A549 (cell line): Measurements from ENCODE around the gene TRDN. TPM values are rescaled to one million over a fixed set of nuclear protein-coding genes. Genes with fewer than 3 reads are reported as not detected.
"Not testable (repeated sequence)": the region's sequence is repeated elsewhere in the genome, so short reads cannot be mapped to it uniquely, and the experiment has no call there.

Experiments used
- ATAC-seq, 2 experiments: fragments of 200-7000 bp in 1 of 2; fragments of >200 bp in 1 of 2; cut with Nextera tagmentation in 1 of 2; cut with Tn5 transposase in 1 of 2; 3 replicates each; pipeline versions ENCODE4 v1.8.0 to v1.9.1; 2018 to 2020; ENCODE audit warnings: mild to moderate bottlenecking in 1 of 2, moderate library complexity in 1 of 2
- CTCF ChIA-PET: fragments of 300-600 bp; sonication (Branson Sonifier 250); formaldehyde crosslinking; extraction: SDS; loops from one replicate; lab custom pipeline; 2021; ENCODE audit warnings: antibody characterized with exemption, inconsistent platforms; lab: Yijun Ruan, JAX
- POLR2A ChIA-PET: fragments of 350-600 bp; formaldehyde crosslinking; extraction: SDS; loops from one replicate; lab custom pipeline; 2021; ENCODE audit warnings: antibody characterized with exemption, inconsistent platforms; lab: Yijun Ruan, JAX
- DNase-seq, 2 experiments: peaks; one replicate each; pipeline versions ENCODE4 v3.0.0 to v3.0.0-alpha.2; 2011 to 2016; ENCODE audit warnings: low read depth in 1 of 2, low spot score in 1 of 2
- FAIRE-seq: peaks from 2 replicates; lab custom pipeline; 2011; peaks lifted over from hg19 to GRCh38; lab: Jason Lieb, UNC
- H3K27ac ChIP-seq, 2 experiments: fragments of >200 bp; sonication (Bioruptor Twin); formaldehyde crosslinking; 3 replicates each; pipeline ENCODE4 v1.5.1; 2016 to 2017
- H3K4me1 ChIP-seq: fragments of >200 bp; sonication (Bioruptor Twin); formaldehyde crosslinking; 3 replicates; pipeline ENCODE4 v1.6.1; 2016
- H3K4me2 ChIP-seq: fragments of >200 bp; sonication (Bioruptor Twin); formaldehyde crosslinking; 3 replicates; pipeline ENCODE4 v1.6.1; 2016
- H3K4me3 ChIP-seq: fragments of >200 bp; sonication (Bioruptor Twin); formaldehyde crosslinking; 3 replicates; pipeline ENCODE4 v1.5.1; 2016
- H3K9me3 ChIP-seq: fragments of >200 bp; sonication (Bioruptor Twin); formaldehyde crosslinking; 3 replicates; pipeline ENCODE4 v1.6.1; 2016
- CHD4 ChIP-seq: fragments of 200-600 bp; sonication (generic); IDR thresholded peaks from 2 replicates; pipeline ENCODE4 v1.6.1; 2016; ENCODE audit warnings: antibody characterized with exemption, mild to moderate bottlenecking, borderline replicate concordance
- EHF ChIP-seq: fragments of 250-450 bp; sonication (Bioruptor Pico); IDR thresholded peaks from 2 replicates; pipeline ENCODE4 v1.5.0; 2020; ENCODE audit warnings: mild to moderate bottlenecking
- GATA3 ChIP-seq: IDR thresholded peaks from 2 replicates; pipeline ENCODE4 v1.6.1; 2012; ENCODE audit warnings: borderline replicate concordance
- HEYL ChIP-seq: fragments of 250-450 bp; sonication (Bioruptor Pico); IDR thresholded peaks from 2 replicates; pipeline ENCODE4 v1.8.0; 2021; ENCODE audit warnings: mild to moderate bottlenecking, moderate library complexity
- HOXB13 ChIP-seq: fragments of 250-450 bp; sonication (Bioruptor Pico); IDR thresholded peaks from 2 replicates; pipeline ENCODE4 v1.5.0; 2020; ENCODE audit warnings: low read depth, mild to moderate bottlenecking, moderate library complexity
- MAFK ChIP-seq: fragments of 450-650 bp; IDR thresholded peaks from 2 replicates; pipeline ENCODE4 v1.6.1; 2014; ENCODE audit not compliant: partially characterized antibody
- MYC ChIP-seq: IDR thresholded peaks from 2 replicates; pipeline ENCODE4 v1.6.1; 2012; ENCODE audit warnings: mild to moderate bottlenecking, inconsistent platforms, low read length, improper control_type of control experiment, borderline replicate concordance
- NFE2L2 ChIP-seq: fragments of 150-350 bp; conservative IDR thresholded peaks from 2 replicates; pipeline ENCODE4 v1.6.1; 2014; ENCODE audit warnings: low read length
- PHF8 ChIP-seq: fragments of 200-600 bp; sonication (generic); IDR thresholded peaks from 2 replicates; pipeline ENCODE4 v1.6.1; 2016; ENCODE audit warnings: low read depth, mild to moderate bottlenecking, antibody characterized with exemption, moderate library complexity, borderline replicate concordance
- POLR2A ChIP-seq: IDR thresholded peaks from 2 replicates; pipeline ENCODE4 v1.6.1; 2012; ENCODE audit warnings: mild to moderate bottlenecking, low read length
- RNF2 ChIP-seq: fragments of 200-600 bp; sonication (generic); IDR thresholded peaks from 2 replicates; pipeline ENCODE4 v1.6.1; 2016; ENCODE audit warnings: low read depth, mild to moderate bottlenecking, antibody characterized with exemption, moderate library complexity, borderline replicate concordance
- TP53 ChIP-seq: fragments of 250-450 bp; sonication (Bioruptor Pico); IDR thresholded peaks from 2 replicates; pipeline ENCODE4 v1.5.0; 2021; ENCODE audit warnings: mild to moderate bottlenecking, moderate library complexity
- WGBS: methylation state at CpG from one replicate; pipeline ENCODE4 v1.1.6; 2017; ENCODE audit errors: missing lambda C conversion rate; 5-methylcytosine and 5-hydroxymethylcytosine counted together
- polyA plus RNA-seq, 4 experiments: library from polyadenylated mRNA; depleted of rRNA in 3 of 4; stranded (reverse); fragments of >200 nt; fragmentation: RNase III in 1 of 4; extraction: RNeasy Plus Mini Kit Qiagen cat#74134 plus additional on column Dnase treatment in 1 of 4; gene quantifications; 2 replicates in 3 of 4; 3 replicates in 1 of 4; pipeline ENCODE4 v1.2.3, GENCODE V29; 2011 to 2017
- TF ChIP-seq, protein P1 (sequence below): fragments of >200 bp; sonication (Bioruptor Twin); formaldehyde crosslinking; IDR thresholded peaks from 2 replicates; pipeline ENCODE4 v1.6.1; 2016
- TF ChIP-seq, protein P2 (sequence below): fragments of 250-450 bp; sonication (Bioruptor Pico); IDR thresholded peaks from 2 replicates; pipeline ENCODE4 v1.5.0; 2020; ENCODE audit warnings: low read depth, mild to moderate bottlenecking, moderate library complexity
- TF ChIP-seq, protein P3 (sequence below): IDR thresholded peaks from 2 replicates; pipeline ENCODE4 v1.6.1; 2012; ENCODE audit warnings: low read depth, borderline replicate concordance
- TF ChIP-seq, protein P4 (sequence below): fragments of >200 bp; sonication (Bioruptor Twin); formaldehyde crosslinking; IDR thresholded peaks from 3 replicates; pipeline ENCODE4 v1.6.1; 2016

TRDN gene
- polyA plus RNA-seq, 2 of the 4 experiments (the other 2 are of a cell fraction): not detected

DNA sequence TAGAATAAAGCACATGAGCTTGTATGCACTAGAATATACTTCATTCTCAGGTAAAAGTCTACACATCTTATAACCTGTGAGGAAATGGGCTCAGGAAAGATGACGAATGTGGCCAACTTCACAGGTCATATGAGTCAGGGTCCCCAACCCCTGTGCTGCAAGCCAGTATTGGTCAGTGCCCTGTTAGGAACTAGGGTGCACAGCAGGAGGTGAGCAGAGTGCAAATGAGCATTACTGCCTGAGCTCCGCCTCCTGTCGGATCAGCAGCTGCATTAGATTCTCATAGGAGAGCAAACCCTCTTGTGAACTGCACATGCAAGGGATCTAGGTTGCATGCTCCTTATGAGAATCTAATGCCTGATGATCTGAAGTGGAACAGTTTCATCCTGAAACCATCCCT, 182.3 kb downstream of the TRDN start (continued):
- no peak for TF ChIP-seq RNF2
- no peak for TF ChIP-seq NFE2L2
- no peak for TF ChIP-seq POLR2A
- TF ChIP-seq CHD4: no peak

DNA sequence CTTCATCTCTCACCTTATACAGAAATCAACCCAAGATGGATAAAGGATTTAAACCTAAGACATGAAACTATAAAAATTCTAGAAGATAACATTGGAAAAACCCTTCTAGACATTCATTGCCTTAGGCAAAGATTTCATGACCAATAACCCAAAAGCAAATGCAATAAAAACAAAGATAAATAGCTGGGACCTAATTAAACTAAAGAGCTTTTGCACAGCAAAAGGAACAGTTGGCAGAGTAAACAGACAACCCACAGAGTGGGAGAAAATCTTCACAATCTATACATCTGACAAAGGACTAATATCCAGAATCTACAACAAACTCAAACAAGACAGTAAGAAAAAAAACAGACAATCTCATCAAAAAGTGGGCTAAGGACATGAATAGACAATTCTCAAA, 183.7 kb downstream of the TRDN start:
- H3K4me2 ChIP-seq, H3K9me3 ChIP-seq, FAIRE-seq, H3K4me1 ChIP-seq, ATAC-seq, DNase-seq, H3K27ac ChIP-seq, CTCF ChIA-PET, H3K4me3 ChIP-seq, POLR2A ChIA-PET: not testable (repeated sequence)

DNA sequence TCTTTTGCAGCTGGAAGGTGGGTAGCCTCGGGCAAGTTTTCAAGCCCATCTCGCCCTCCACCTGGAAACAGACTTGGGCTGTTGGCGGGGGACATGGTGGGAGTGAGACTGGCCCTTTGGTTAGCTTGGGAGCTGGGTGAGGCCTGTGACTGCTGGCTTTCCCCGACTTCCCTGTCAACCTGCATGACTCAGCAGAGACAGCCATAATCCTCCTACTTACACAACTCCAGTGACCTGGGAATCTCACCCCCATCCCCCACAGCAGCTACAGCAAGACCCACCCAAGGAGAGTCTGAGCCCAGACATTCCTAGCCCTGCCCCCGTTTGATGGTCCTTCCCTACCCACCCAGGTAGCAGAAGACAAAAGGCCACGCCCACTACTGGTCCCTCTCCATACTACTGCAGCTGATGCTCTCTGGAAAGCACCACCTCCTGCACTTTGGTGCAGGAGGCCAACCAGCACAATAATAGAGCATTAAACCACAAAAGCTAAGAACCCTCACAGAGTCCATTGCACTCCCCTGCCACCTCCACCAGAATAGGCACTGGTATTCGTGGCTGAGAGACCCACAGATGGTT, 188.4 kb downstream of the TRDN start:
- H3K4me1 ChIP-seq: no peaks in the 10 kb centered on the region
- DNase-seq (no peak), ATAC-seq (no peak), FAIRE-seq (no peak)
- no peak overlapping the region for H3K27ac ChIP-seq
- H3K9me3 ChIP-seq: no peaks in the 10 kb centered on the region
- TF ChIP-seq EHF (CRISPR knock-in tag) (no peak), PHF8 (no peak), GATA3 (no peak), TP53 (CRISPR knock-in tag) (no peak), MAFK (no peak), POLR2A (no peak)
- TF ChIP-seq, protein P1, sequence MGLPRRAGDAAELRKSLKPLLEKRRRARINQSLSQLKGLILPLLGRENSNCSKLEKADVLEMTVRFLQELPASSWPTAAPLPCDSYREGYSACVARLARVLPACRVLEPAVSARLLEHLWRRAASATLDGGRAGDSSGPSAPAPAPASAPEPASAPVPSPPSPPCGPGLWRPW: no peak
- no peak overlapping the region for H3K4me3 ChIP-seq
- H3K4me2 ChIP-seq: no peak overlapping the region
- ChIA-PET POLR2A (no interaction called here), CTCF (no interaction called here)
- 47% methylated on average over 4 of the region's 7 CpGs for WGBS

DNA sequence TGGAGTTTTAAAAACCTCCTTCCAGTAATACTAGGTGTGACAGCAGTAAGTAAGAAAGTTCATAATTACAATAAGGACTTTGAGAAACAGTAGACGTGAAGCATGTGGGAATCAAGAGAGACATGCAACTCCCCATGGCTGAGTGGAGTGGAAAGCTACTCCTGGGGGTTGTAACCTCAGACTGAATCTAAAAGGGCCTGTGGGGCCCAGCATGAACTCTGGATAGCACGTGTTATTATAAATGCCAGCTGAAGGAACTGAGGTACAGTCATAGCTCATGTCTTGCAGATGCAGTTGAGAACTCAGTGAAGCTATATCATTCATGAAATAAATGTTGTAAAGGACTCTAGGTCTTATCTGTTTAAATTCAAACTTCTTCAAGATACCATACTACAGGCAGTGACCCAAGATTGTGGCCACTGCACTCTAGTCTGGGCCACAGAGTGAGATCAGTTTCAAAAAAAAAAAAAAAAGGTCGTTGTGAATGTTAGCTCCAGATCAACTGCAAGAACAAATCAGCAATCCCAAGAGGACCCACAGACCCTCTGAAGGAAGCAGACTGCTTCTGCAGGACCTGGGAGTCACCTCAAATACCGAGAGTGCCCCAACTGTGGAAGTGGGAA, 189.3 kb downstream of the TRDN start:
- ChIA-PET POLR2A (no interaction called here), CTCF (no interaction called here)
- FAIRE-seq: no peak

More for the DNA sequence above, 189.3 kb downstream of the TRDN start:
- no peak overlapping the region for H3K4me2 ChIP-seq
- TF ChIP-seq, protein P2, sequence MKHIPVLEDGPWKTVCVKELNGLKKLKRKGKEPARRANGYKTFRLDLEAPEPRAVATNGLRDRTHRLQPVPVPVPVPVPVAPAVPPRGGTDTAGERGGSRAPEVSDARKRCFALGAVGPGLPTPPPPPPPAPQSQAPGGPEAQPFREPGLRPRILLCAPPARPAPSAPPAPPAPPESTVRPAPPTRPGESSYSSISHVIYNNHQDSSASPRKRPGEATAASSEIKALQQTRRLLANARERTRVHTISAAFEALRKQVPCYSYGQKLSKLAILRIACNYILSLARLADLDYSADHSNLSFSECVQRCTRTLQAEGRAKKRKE (CRISPR knock-in tag): no peak
- TF ChIP-seq, protein P3, sequence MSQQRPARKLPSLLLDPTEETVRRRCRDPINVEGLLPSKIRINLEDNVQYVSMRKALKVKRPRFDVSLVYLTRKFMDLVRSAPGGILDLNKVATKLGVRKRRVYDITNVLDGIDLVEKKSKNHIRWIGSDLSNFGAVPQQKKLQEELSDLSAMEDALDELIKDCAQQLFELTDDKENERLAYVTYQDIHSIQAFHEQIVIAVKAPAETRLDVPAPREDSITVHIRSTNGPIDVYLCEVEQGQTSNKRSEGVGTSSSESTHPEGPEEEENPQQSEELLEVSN: no peak
- TF ChIP-seq RNF2 (no peak), HOXB13 (CRISPR knock-in tag) (no peak), MYC (no peak), HEYL (CRISPR knock-in tag) (no peak), TP53 (CRISPR knock-in tag) (no peak)
- TF ChIP-seq, protein P4, sequence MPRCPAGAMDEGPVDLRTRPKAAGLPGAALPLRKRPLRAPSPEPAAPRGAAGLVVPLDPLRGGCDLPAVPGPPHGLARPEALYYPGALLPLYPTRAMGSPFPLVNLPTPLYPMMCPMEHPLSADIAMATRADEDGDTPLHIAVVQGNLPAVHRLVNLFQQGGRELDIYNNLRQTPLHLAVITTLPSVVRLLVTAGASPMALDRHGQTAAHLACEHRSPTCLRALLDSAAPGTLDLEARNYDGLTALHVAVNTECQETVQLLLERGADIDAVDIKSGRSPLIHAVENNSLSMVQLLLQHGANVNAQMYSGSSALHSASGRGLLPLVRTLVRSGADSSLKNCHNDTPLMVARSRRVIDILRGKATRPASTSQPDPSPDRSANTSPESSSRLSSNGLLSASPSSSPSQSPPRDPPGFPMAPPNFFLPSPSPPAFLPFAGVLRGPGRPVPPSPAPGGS: no peak
- ATAC-seq: no peak
- H3K4me3 ChIP-seq: no peak overlapping the region
- no peak for DNase-seq
- no peaks in the 10 kb centered on the region for H3K4me1 ChIP-seq
- H3K9me3 ChIP-seq: no peaks in the 10 kb centered on the region
- 29% methylated on average over 4 of the region's 4 CpGs for WGBS
- no peak overlapping the region for H3K27ac ChIP-seq
